Trophoblast cell (in vitro differentiated cells and primary cell): ENCODE measurements around the gene DTX3.
"Not testable (repeated sequence)": the region's sequence is repeated elsewhere in the genome, so short reads cannot be mapped to it uniquely, and the experiment has no call there.

Experiments
- DNase-seq, 2 donors: peaks; one replicate each; pipeline ENCODE4 v3.0.0-alpha.2; 2016
- H2AFZ ChIP-seq: 2 replicates; pipeline ENCODE4 v1.6.1; 2013; ENCODE audit warnings: low read length, moderate library complexity, mild to moderate bottlenecking; ENCODE audit not compliant: insufficient read depth, poor library complexity
- H2AK5ac ChIP-seq: 2 replicates; pipeline ENCODE4 v1.6.1; 2013; ENCODE audit warnings: mild to moderate bottlenecking, low read length
- H2BK120ac ChIP-seq: 2 replicates; pipeline ENCODE4 v1.6.1; 2013; ENCODE audit warnings: low read length, mild to moderate bottlenecking, moderate library complexity; ENCODE audit not compliant: insufficient read depth, poor library complexity
- H2BK12ac ChIP-seq: 2 replicates; pipeline ENCODE4 v1.6.1; 2013; ENCODE audit warnings: mild to moderate bottlenecking, low read length, moderate library complexity
- H2BK5ac ChIP-seq: 2 replicates; pipeline ENCODE4 v1.6.1; 2013; ENCODE audit warnings: low read length, low read depth, moderate library complexity, mild to moderate bottlenecking; ENCODE audit not compliant: poor library complexity
- H3K14ac ChIP-seq: 2 replicates; pipeline ENCODE4 v1.6.1; 2013; ENCODE audit warnings: mild to moderate bottlenecking, low read length
- H3K18ac ChIP-seq: 2 replicates; pipeline ENCODE4 v1.6.1; 2013; ENCODE audit warnings: mild to moderate bottlenecking, low read length
- H3K23ac ChIP-seq: 2 replicates; pipeline ENCODE4 v1.6.1; 2013; ENCODE audit warnings: low read length
- H3K27ac ChIP-seq: 2 replicates; pipeline ENCODE4 v1.5.1; 2013; ENCODE audit warnings: low read depth, mild to moderate bottlenecking, inconsistent platforms, low read length, moderate library complexity
- H3K27me3 ChIP-seq: 2 replicates; pipeline ENCODE4 v1.6.1; 2013; ENCODE audit warnings: inconsistent platforms, mild to moderate bottlenecking, low read length, moderate library complexity; ENCODE audit not compliant: insufficient read depth
- H3K36me3 ChIP-seq, 2 experiments: 1 replicate in 1 of 2; 2 replicates in 1 of 2; pipeline ENCODE4 v1.6.1; 2013; ENCODE audit warnings: low read length in 2 of 2, mild to moderate bottlenecking in 2 of 2, moderate library complexity in 1 of 2; ENCODE audit not compliant: insufficient read depth in 2 of 2, control insufficient read depth in 1 of 2
- H3K4ac ChIP-seq: 2 replicates; pipeline ENCODE4 v1.6.1; 2013; ENCODE audit warnings: low read depth, mild to moderate bottlenecking, low read length, moderate library complexity
- H3K4me1 ChIP-seq, 2 experiments: 1 replicate in 1 of 2; 2 replicates in 1 of 2; pipeline ENCODE4 v1.6.1; 2013; ENCODE audit warnings: low read length in 2 of 2, mild to moderate bottlenecking in 2 of 2, moderate library complexity in 1 of 2; ENCODE audit not compliant: insufficient read depth in 2 of 2, control insufficient read depth in 1 of 2
- H3K4me2 ChIP-seq: 2 replicates; pipeline ENCODE4 v1.6.1; 2013; ENCODE audit warnings: inconsistent platforms, mild to moderate bottlenecking, low read length, moderate library complexity
- H3K4me3 ChIP-seq: 2 replicates; pipeline ENCODE4 v1.5.1; 2013; ENCODE audit warnings: mild to moderate bottlenecking, low read depth, low read length, inconsistent platforms
- H3K79me1 ChIP-seq: one replicate; pipeline ENCODE4 v1.6.1; 2013; ENCODE audit warnings: low read length
- H3K79me2 ChIP-seq: 2 replicates; pipeline ENCODE4 v1.6.1; 2013; ENCODE audit warnings: low read length, mild to moderate bottlenecking; ENCODE audit not compliant: control insufficient read depth, insufficient read depth, poor library complexity
- H3K9ac ChIP-seq: 2 replicates; pipeline ENCODE4 v1.6.1; 2013; ENCODE audit warnings: mild to moderate bottlenecking, low read length
- H3K9me3 ChIP-seq: 2 replicates; pipeline ENCODE4 v1.6.1; 2013; ENCODE audit warnings: low read depth, mild to moderate bottlenecking, control low read depth, inconsistent platforms, low read length; ENCODE audit not compliant: insufficient read depth
- H4K12ac ChIP-seq: 2 replicates; pipeline ENCODE4 v1.6.1; 2013; ENCODE audit warnings: low read depth, mild to moderate bottlenecking, low read length, moderate library complexity
- H4K8ac ChIP-seq: 2 replicates; pipeline ENCODE4 v1.6.1; 2013; ENCODE audit warnings: low read depth, mild to moderate bottlenecking, low read length, moderate library complexity
- H4K91ac ChIP-seq: one replicate; pipeline ENCODE4 v1.6.1; 2013; ENCODE audit warnings: low read depth, mild to moderate bottlenecking, low read length, moderate library complexity
- WGBS: extraction: QIAGEN DNeasy Blood & Tissue Kit; methylation state at CpG from one replicate; pipeline ENCODE4 v1.1.7; 2013; ENCODE audit warnings: missing lambda C conversion rate; ENCODE audit not compliant: insufficient read length, insufficient coverage; ENCODE audit errors: extremely low coverage; 5-methylcytosine and 5-hydroxymethylcytosine counted together

The DTX3 gene

GRCh38 chr12:57569858-57570257 is 34.8 kb upstream of the DTX3 start:
- no peak overlapping the region for H2AK5ac ChIP-seq
- no peaks in the 10 kb centered on the region for H3K79me1 ChIP-seq
- H4K8ac ChIP-seq, result no peak overlapping the region
- WGBS, result no CpG with 5 or more reads among the region's 18 CpGs
- no peak overlapping the region for H4K12ac ChIP-seq
- no peak overlapping the region for H2BK12ac ChIP-seq
- H3K79me2 ChIP-seq, result no peaks in the 10 kb centered on the region
- DNase-seq, result no peak
- no peak overlapping the region for H3K14ac ChIP-seq
- H3K4me3 ChIP-seq, result no peak overlapping the region
- H3K23ac ChIP-seq, result no peak overlapping the region
- H2BK120ac ChIP-seq, result no peak overlapping the region
- no peak overlapping the region for H3K4me2 ChIP-seq
- H3K9ac ChIP-seq, result no peak overlapping the region
- H3K27ac ChIP-seq, result no peak overlapping the region
- H3K4me1 ChIP-seq, result no peaks in the 10 kb centered on the region
- no peaks in the 10 kb centered on the region for H3K36me3 ChIP-seq
- peaks cover 3% of the 10 kb centered on the region for H3K9me3 ChIP-seq
- no peak overlapping the region for H3K18ac ChIP-seq
- no peak overlapping the region for H4K91ac ChIP-seq
- no peak overlapping the region for H2AFZ ChIP-seq
- no peak overlapping the region for H3K4ac ChIP-seq
- no peaks in the 10 kb centered on the region for H3K27me3 ChIP-seq
- no peak overlapping the region for H2BK5ac ChIP-seq

DNA sequence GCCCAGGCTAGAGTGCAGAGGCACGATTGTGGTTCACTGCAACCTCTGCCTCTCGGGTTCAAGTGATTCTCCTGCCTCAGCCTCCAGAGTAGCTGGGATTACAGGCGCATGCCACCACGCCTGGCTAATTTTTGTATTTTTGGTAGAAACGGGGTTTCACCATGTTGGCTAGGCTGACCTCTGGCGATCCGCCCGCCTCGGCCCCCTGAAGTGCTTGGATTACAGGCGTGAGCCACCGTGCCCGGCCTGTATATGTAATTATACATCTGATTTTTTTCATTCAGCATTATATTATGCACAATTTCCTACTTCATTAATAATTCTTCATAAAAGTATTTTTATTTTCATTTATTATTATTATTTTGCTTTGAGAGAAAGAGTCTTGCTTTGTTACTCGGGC is 34.2 kb upstream of the DTX3 start:
- DNase-seq, H3K79me1 ChIP-seq, H3K36me3 ChIP-seq, H3K4me3 ChIP-seq, H4K8ac ChIP-seq, H2BK5ac ChIP-seq, H3K27me3 ChIP-seq, H3K27ac ChIP-seq, H4K12ac ChIP-seq, H3K14ac ChIP-seq, H3K18ac ChIP-seq, H3K79me2 ChIP-seq, H3K9ac ChIP-seq, H3K4ac ChIP-seq, H2BK120ac ChIP-seq, H3K9me3 ChIP-seq, H4K91ac ChIP-seq, H3K4me1 ChIP-seq, H3K4me2 ChIP-seq, H2AK5ac ChIP-seq, H2AFZ ChIP-seq, H2BK12ac ChIP-seq, H3K23ac ChIP-seq: not testable (repeated sequence)
- WGBS, result no CpG with 5 or more reads among the region's 13 CpGs

DNA sequence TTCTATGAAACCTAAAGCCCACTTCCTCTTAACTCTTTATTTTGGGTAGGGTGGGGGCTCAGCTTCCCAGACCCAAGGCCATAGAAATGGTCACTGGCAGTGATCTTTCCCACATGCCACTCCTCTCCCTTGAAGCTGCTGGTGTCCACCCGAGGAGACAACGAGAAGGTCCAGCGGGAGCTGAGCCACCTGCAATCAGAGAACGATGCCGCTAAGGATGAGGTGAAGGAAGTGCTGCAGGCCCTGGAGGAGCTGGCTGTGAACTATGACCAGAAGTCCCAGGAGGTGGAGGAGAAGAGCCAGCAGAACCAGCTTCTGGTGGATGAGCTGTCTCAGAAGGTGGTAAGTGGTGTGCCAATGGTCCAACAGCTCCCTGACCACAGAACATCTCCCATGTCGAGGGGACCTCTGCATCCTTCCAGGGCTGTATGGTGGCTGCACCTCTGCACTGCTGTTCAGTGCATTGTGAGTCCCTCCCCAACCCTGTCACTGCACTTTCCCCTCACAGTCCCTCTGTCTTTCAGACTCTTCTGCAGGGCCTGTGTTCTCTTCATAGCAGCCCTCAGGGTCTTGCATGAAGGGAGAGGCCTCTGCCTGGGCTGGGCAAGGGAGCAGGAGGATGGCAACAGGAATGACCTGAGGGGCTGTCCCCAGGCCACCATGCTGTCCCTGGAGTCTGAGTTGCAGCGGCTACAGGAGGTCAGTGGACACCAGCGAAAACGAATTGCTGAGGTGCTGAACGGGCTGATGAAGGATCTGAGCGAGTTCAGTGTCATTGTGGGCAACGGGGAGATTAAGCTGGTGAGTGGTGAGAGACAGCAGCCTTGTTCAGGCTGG is 32.5 kb upstream of the DTX3 start:
- Histone ChIP-seq H3K36me3 (no peaks in the 10 kb centered on the region), H2AK5ac (no peak overlapping the region), H2BK12ac (no peak overlapping the region)

DNA sequence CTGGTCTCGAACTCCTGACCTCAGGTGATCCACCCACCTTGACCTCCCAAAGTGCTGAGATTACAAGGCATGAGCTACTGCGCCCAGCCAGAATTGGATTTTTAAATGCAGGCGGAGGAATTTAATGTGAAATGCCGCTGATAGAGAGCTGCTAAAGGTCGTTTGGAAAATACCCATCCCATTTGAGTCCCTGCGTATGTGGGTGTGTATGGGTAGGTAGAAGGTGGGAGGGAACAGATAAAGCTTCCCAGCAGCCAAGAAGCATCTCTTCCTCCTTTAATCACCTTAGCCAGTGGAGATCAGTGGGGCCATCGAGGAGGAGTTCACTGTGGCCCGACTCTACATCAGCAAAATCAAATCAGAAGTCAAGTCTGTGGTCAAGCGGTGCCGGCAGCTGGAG is 29.8 kb upstream of the DTX3 start:
- Histone ChIP-seq H3K4me2 (no peak overlapping the region), H3K9ac (no peak overlapping the region), H3K4ac (no peak overlapping the region), H2BK12ac (no peak overlapping the region), H2AK5ac (no peak overlapping the region), H3K18ac (no peak overlapping the region), H4K8ac (no peak overlapping the region), H3K36me3 (no peaks in the 10 kb centered on the region), H3K27me3 (no peaks in the 10 kb centered on the region), H2BK120ac (no peak overlapping the region), H3K9me3 (peaks cover 3% of the 10 kb centered on the region), H3K79me2 (no peaks in the 10 kb centered on the region), H3K14ac (no peak overlapping the region), H4K12ac (no peak overlapping the region), H3K27ac (no peak overlapping the region), H3K4me3 (no peak overlapping the region), H2AFZ (no peak overlapping the region), H3K4me1 (no peaks in the 10 kb centered on the region), H4K91ac (no peak overlapping the region), H2BK5ac (no peak overlapping the region), H3K79me1 (no peaks in the 10 kb centered on the region), H3K23ac (no peak overlapping the region)
- no CpG with 5 or more reads among the region's 10 CpGs for WGBS
- no peak for DNase-seq

More for the DNA sequence above, 32.5 kb upstream of the DTX3 start:
- no peak overlapping the region for H3K18ac ChIP-seq
- H2BK5ac ChIP-seq, result no peak overlapping the region
- no peak overlapping the region for H4K8ac ChIP-seq
- H4K12ac ChIP-seq, result no peak overlapping the region
- H2AFZ ChIP-seq, result no peak overlapping the region
- H3K4ac ChIP-seq, result no peak overlapping the region
- H2BK120ac ChIP-seq, result no peak overlapping the region
- H3K4me3 ChIP-seq, result no peak overlapping the region
- no peaks in the 10 kb centered on the region for H3K79me1 ChIP-seq
- no peak overlapping the region for H3K23ac ChIP-seq
- H3K9me3 ChIP-seq, result peaks cover 3% of the 10 kb centered on the region
- no peak overlapping the region for H4K91ac ChIP-seq
- no peak overlapping the region for H3K14ac ChIP-seq
- no peaks in the 10 kb centered on the region for H3K27me3 ChIP-seq
- DNase-seq, result no peak
- no CpG with 5 or more reads among the region's 12 CpGs for WGBS
- H3K4me1 ChIP-seq, result no peaks in the 10 kb centered on the region
- H3K4me2 ChIP-seq, result no peak overlapping the region
- no peak overlapping the region for H3K27ac ChIP-seq
- no peak overlapping the region for H3K9ac ChIP-seq
- H3K79me2 ChIP-seq, result no peaks in the 10 kb centered on the region
